NCI-H446 (cell line): Measurements from ENCODE around the gene SIPA1L2.

Experiments
- DNase-seq, 2 experiments: peaks; one replicate each; lab custom pipeline; 2025; lab: John Stamatoyannopoulos, UW

The SIPA1L2 gene

GRCh38 chr1:232630047-232630893, at the start of gene SIPA1L2:
TSS of gene SIPA1L2 (minus strand) at chr1:232630133. CDS start at chr1:232515339, 114,794 bp downstream.
- DNase-seq = peak; percentile 88 to 97

GRCh38 chr1:232678185-232678886, 48.4 kb upstream of the SIPA1L2 start:
- DNase-seq = no peak

GRCh38 chr1:232676307-232676706, 46.4 kb upstream of the SIPA1L2 start:
- DNase-seq = no peak

- no peak for DNase-seq
Measured at GRCh38 chr1:232675898-232676297, 46.0 kb upstream of the SIPA1L2 start.

- no peak for DNase-seq
Measured at GRCh38 chr1:232675260-232675659, 45.3 kb upstream of the SIPA1L2 start.

- no peak for DNase-seq
Measured at GRCh38 chr1:232673256-232673655, 43.3 kb upstream of the SIPA1L2 start.

GRCh38 chr1:232669981-232670747, 40.2 kb upstream of the SIPA1L2 start:
- no peak for DNase-seq

- no peak for DNase-seq
Measured at GRCh38 chr1:232667778-232668165, 37.8 kb upstream of the SIPA1L2 start.

- peak; percentile 33 to 34 for DNase-seq
Measured at GRCh38 chr1:232667094-232667777, 37.3 kb upstream of the SIPA1L2 start.

- no peak for DNase-seq
Measured at GRCh38 chr1:232664844-232665777, 35.2 kb upstream of the SIPA1L2 start.

GRCh38 chr1:232662910-232663309, 33.0 kb upstream of the SIPA1L2 start:
- DNase-seq = no peak

GRCh38 chr1:232658386-232658785, 28.5 kb upstream of the SIPA1L2 start:
- no peak for DNase-seq

GRCh38 chr1:232657426-232658005, 27.6 kb upstream of the SIPA1L2 start:
- DNase-seq = no peak

- no peak for DNase-seq
Measured at GRCh38 chr1:232655746-232656085, 25.8 kb upstream of the SIPA1L2 start.

GRCh38 chr1:232655028-232655745, 25.3 kb upstream of the SIPA1L2 start:
- peak; percentile 55 to 89 for DNase-seq

GRCh38 chr1:232653789-232654188, 23.9 kb upstream of the SIPA1L2 start:
- DNase-seq = no peak

GRCh38 chr1:232650845-232651244, 20.9 kb upstream of the SIPA1L2 start:
- peak in 1 of 2 experiments; percentile 64 for DNase-seq

GRCh38 chr1:232650418-232650817, 20.5 kb upstream of the SIPA1L2 start:
- DNase-seq = peak in 1 of 2 experiments; percentile 62

GRCh38 chr1:232648316-232648715, 18.4 kb upstream of the SIPA1L2 start:
- DNase-seq = no peak

GRCh38 chr1:232644209-232644608, 14.3 kb upstream of the SIPA1L2 start:
- no peak for DNase-seq
